ENCODE data around the gene ANTKMT. TPM values are rescaled to one million over a fixed set of nuclear protein-coding genes. Genes with fewer than 3 reads are reported as not detected.

ANTKMT gene
- total RNA-seq, 2 donors from 2014 or later: 29.7 to 46.7 TPM

GRCh38 chr16:681746-682427, 39.1 kb upstream of the ANTKMT start:
- H3K36me3 ChIP-seq: peaks cover 24% of the 10 kb centered on the region
- peak overlapping the region; percentile 83 for H3K4me3 ChIP-seq
- peaks cover 33 to 50% of the 10 kb centered on the region in 2 donors for H3K4me1 ChIP-seq (ENCODE audit: control insufficient read depth in 1 of 2, low read depth in 2 of 2)
- ATAC-seq (ENCODE audit: insufficient number of reproducible peaks, low FRiP score, low read depth) (no peak), DNase-seq (ENCODE audit: low spot score) (no peak)
- TF ChIP-seq CTCF (IDR thresholded peaks at IDR 0.05): no peak
- no peaks in the 10 kb centered on the region for H3K9me3 ChIP-seq
- no peak overlapping the region for H3K27ac ChIP-seq
- no peaks in the 10 kb centered on the region for H3K27me3 ChIP-seq (replicated peaks; ENCODE audit: insufficient read depth)

- no peak for ATAC-seq (ENCODE audit: insufficient number of reproducible peaks, low FRiP score, low read depth)
- peaks cover 25% of the 10 kb centered on the region for H3K36me3 ChIP-seq
- H3K4me3 ChIP-seq: peak overlapping the region; percentile 87
- H3K27ac ChIP-seq: no peak overlapping the region
- no peak for DNase-seq (ENCODE audit: low spot score)
- no peaks in the 10 kb centered on the region for H3K27me3 ChIP-seq (replicated peaks; ENCODE audit: insufficient read depth)
- H3K4me1 ChIP-seq (ENCODE audit: control insufficient read depth in 1 of 2, low read depth in 2 of 2): peaks cover 33 to 50% of the 10 kb centered on the region in 2 donors
- no peaks in the 10 kb centered on the region for H3K9me3 ChIP-seq
- TF ChIP-seq CTCF (IDR thresholded peaks at IDR 0.05): no peak
Observed at GRCh38 chr16:682493-683395, 38.2 kb upstream of the ANTKMT start.

GRCh38 chr16:683396-684070, 37.4 kb upstream of the ANTKMT start:
- no peak overlapping the region for H3K27ac ChIP-seq
- peak overlapping the region; percentile 87 for H3K4me3 ChIP-seq
- no peak for TF ChIP-seq CTCF (IDR thresholded peaks at IDR 0.05)
- DNase-seq (ENCODE audit: low spot score) (no peak), ATAC-seq (ENCODE audit: insufficient number of reproducible peaks, low FRiP score, low read depth) (no peak)
- no peaks in the 10 kb centered on the region for H3K9me3 ChIP-seq
- H3K27me3 ChIP-seq (replicated peaks; ENCODE audit: insufficient read depth): no peaks in the 10 kb centered on the region
- peaks cover 25% of the 10 kb centered on the region for H3K36me3 ChIP-seq
- peaks cover 33 to 52% of the 10 kb centered on the region in 2 donors for H3K4me1 ChIP-seq (ENCODE audit: control insufficient read depth in 1 of 2, low read depth in 2 of 2)

- Histone ChIP-seq H3K36me3 (peaks cover 25% of the 10 kb centered on the region), H3K4me1 (ENCODE audit: control insufficient read depth in 1 of 2, low read depth in 2 of 2) (peaks cover 34 to 55% of the 10 kb centered on the region in 2 donors), H3K4me3 (peak within 1 kb of the TSS; percentile 87), H3K27ac (peak within 1 kb of the TSS; percentile 73 to 79), H3K27me3 (replicated peaks; ENCODE audit: insufficient read depth) (no peaks in the 10 kb centered on the region), H3K9me3 (no peaks in the 10 kb centered on the region)
- ATAC-seq (ENCODE audit: insufficient number of reproducible peaks, low FRiP score, low read depth): peak; percentile 57
- DNase-seq (ENCODE audit: low spot score): peak; percentile 85
- TF ChIP-seq CTCF (IDR thresholded peaks at IDR 0.05): no peak
Observed at GRCh38 chr16:684071-684794, 36.7 kb upstream of the ANTKMT start, which contains the start of gene JMJD8. TSS of gene JMJD8 (minus strand) at chr16:684334. CDS start at chr16:684319, 15 bp downstream.
